Loucy (cell line): Measurements from ENCODE around the gene TREX2.

Experiments used
- CTCF ChIP-seq: fragments of 200-600 bp; sonication (generic); conservative IDR thresholded peaks from 2 replicates; pipeline ENCODE4 v1.5.1; 2014; ENCODE audit warnings: mild to moderate bottlenecking, antibody characterized with exemption, low read length
- EZH2phosphoT487 ChIP-seq: fragments of 200-600 bp; IDR thresholded peaks from 2 replicates; pipeline ENCODE4 v1.6.1; 2018; ENCODE audit warnings: antibody characterized with exemption, mild to moderate bottlenecking, moderate library complexity, borderline replicate concordance

- no peak for TF ChIP-seq CTCF
- no peak for TF ChIP-seq EZH2phosphoT487
Observed at GRCh38 chrX:153439977-153440376, 5.9 kb downstream of the TREX2 start.
